Keratinocyte (primary cell): ENCODE data around the gene CMTR1. TPM values are rescaled to one million over a fixed set of nuclear protein-coding genes. Genes with fewer than 3 reads are reported as not detected.

Source experiments
- DNase-seq: peaks from one replicate; pipeline ENCODE4 v3.0.0-alpha.2; 2011; ENCODE audit warnings: low read depth, missing footprints, low spot score
- FAIRE-seq: peaks from 2 replicates; lab custom pipeline; 2011; peaks lifted over from hg19 to GRCh38; lab: Jason Lieb, UNC
- H2AFZ ChIP-seq: 2 replicates; pipeline ENCODE4 v1.6.0; 2012; ENCODE audit warnings: low read length, control low read depth, inconsistent platforms; ENCODE audit not compliant: control insufficient read depth
- H3K27ac ChIP-seq: 2 replicates; pipeline ENCODE4 v1.5.1; 2011; ENCODE audit warnings: low read length; ENCODE audit not compliant: control insufficient read depth, insufficient read depth
- H3K27me3 ChIP-seq: 3 replicates; pipeline ENCODE4 v1.6.0; 2011; ENCODE audit warnings: low read length; ENCODE audit not compliant: control insufficient read depth, insufficient read depth; ENCODE audit errors: extremely low read depth
- H3K36me3 ChIP-seq, 2 experiments: 2 replicates in 1 of 2; 3 replicates in 1 of 2; pipeline ENCODE4 v1.5.1; 2011; ENCODE audit warnings: low read length in 2 of 2, mild to moderate bottlenecking in 1 of 2; ENCODE audit not compliant: control insufficient read depth in 2 of 2, insufficient read depth in 2 of 2; ENCODE audit errors: extremely low read depth in 1 of 2
- H3K4me1 ChIP-seq: 3 replicates; pipeline ENCODE4 v1.5.1; 2011; ENCODE audit warnings: low read length; ENCODE audit not compliant: control insufficient read depth, insufficient read depth; ENCODE audit errors: extremely low read depth
- H3K4me2 ChIP-seq: 3 replicates; pipeline ENCODE4 v1.6.0; 2011; ENCODE audit warnings: low read depth, low read length; ENCODE audit not compliant: control insufficient read depth, insufficient read depth; ENCODE audit errors: extremely low read depth
- H3K4me3 ChIP-seq, 3 experiments: fragments of 200-600 bp in 1 of 3; sonication (generic) in 1 of 3; 2 replicates in 2 of 3; 3 replicates in 1 of 3; pipeline ENCODE4 v1.5.1; 2011 to 2016; ENCODE audit warnings: low read length in 3 of 3, mild to moderate bottlenecking in 3 of 3, control low read depth in 2 of 3, inconsistent platforms in 1 of 3, low read depth in 1 of 3, mixed read lengths in 1 of 3, mixed run types in 1 of 3, moderate library complexity in 1 of 3; ENCODE audit not compliant: control insufficient read depth in 2 of 3, insufficient read depth in 2 of 3; ENCODE audit errors: extremely low read depth in 1 of 3
- H3K79me2 ChIP-seq: 2 replicates; pipeline ENCODE4 v1.6.0; 2012; ENCODE audit warnings: low read length; ENCODE audit not compliant: control insufficient read depth, insufficient read depth
- H3K9ac ChIP-seq: 3 replicates; pipeline ENCODE4 v1.6.0; 2011; ENCODE audit warnings: low read length; ENCODE audit not compliant: control insufficient read depth, insufficient read depth; ENCODE audit errors: extremely low read depth
- H3K9me1 ChIP-seq: 3 replicates; pipeline ENCODE4 v1.6.0; 2011; ENCODE audit warnings: low read length; ENCODE audit not compliant: control insufficient read depth, insufficient read depth; ENCODE audit errors: extremely low read depth
- H3K9me3 ChIP-seq: 2 replicates; pipeline ENCODE4 v1.5.1; 2012; ENCODE audit warnings: low read depth, low read length; ENCODE audit not compliant: control insufficient read depth
- H4K20me1 ChIP-seq: 3 replicates; pipeline ENCODE4 v1.6.0; 2011; ENCODE audit warnings: low read length; ENCODE audit not compliant: control insufficient read depth, insufficient read depth; ENCODE audit errors: extremely low read depth
- CTCF ChIP-seq, 3 experiments: IDR thresholded peaks in 1 of 3; conservative IDR thresholded peaks in 1 of 3; optimal IDR thresholded peaks in 1 of 3; 2 replicates in 2 of 3; 3 replicates in 1 of 3; pipeline versions ENCODE3 to v1.5.1; 2011; ENCODE audit warnings: low read length in 3 of 3, mild to moderate bottlenecking in 3 of 3, moderate library complexity in 2 of 3, control low read depth in 1 of 3, inconsistent platforms in 1 of 3; ENCODE audit not compliant: insufficient read depth in 2 of 3; ENCODE audit errors: extremely low read depth in 1 of 3
- EZH2 ChIP-seq: IDR thresholded peaks from one replicate; pipeline ENCODE4 v1.6.1; 2012; ENCODE audit warnings: inconsistent platforms, mild to moderate bottlenecking, low read length, moderate library complexity
- dilution Hi-C: fragments of 300-500 bp; cut with MboI; formaldehyde crosslinking; loops from one replicate; pipeline ENCODE4 v1.7.0; 2020; ENCODE audit warnings: low sequenced_read_pairs; ENCODE audit not compliant: extremely low pct_ligation_motif_present
- polyA plus RNA-seq, 5 experiments: library from polyadenylated mRNA; depleted of rRNA in 3 of 5; stranded (reverse) in 3 of 5; stranded (forward) in 1 of 5; unstranded in 1 of 5; fragments of >200 nt; gene quantifications; 1 replicate in 1 of 5; 2 replicates in 3 of 5; 3 replicates in 1 of 5; pipeline versions ENCODE4 v1.2.1 to v1.2.3, GENCODE V29; 2011 to 2012; ENCODE audit warnings: missing spikeins in 2 of 5, low read depth in 1 of 5, low replicate concordance in 1 of 5

The CMTR1 gene
- polyA plus RNA-seq, 1 donor (not counting 4 experiments of a cell fraction or from before 2014, with no cell fraction given) = 24.6 TPM

GRCh38 chr6:37393381-37393929 is 39.6 kb upstream of the CMTR1 start:
- Histone ChIP-seq H2AFZ (no peak overlapping the region), H3K9me3 (no peaks in the 10 kb centered on the region), H3K9me1 (no peaks in the 10 kb centered on the region), H3K9ac (no peak overlapping the region), H3K4me1 (no peaks in the 10 kb centered on the region), H3K4me2 (no peak overlapping the region), H3K36me3 (peaks cover 6 to 19% of the 10 kb centered on the region in 2 experiments), H3K4me3 (no peak overlapping the region), H3K27me3 (no peaks in the 10 kb centered on the region), H4K20me1 (no peaks in the 10 kb centered on the region), H3K79me2 (no peaks in the 10 kb centered on the region), H3K27ac (no peak overlapping the region)
- DNase-seq (no peak), FAIRE-seq (no peak)
- dilution Hi-C loops = no loop called here
- TF ChIP-seq CTCF (optimal IDR thresholded peaks at IDR 0.05 in 1 of 3, IDR thresholded peaks at IDR 0.05 in 1 of 3, conservative IDR thresholded peaks at IDR 0.05 in 1 of 3; ENCODE audit: extremely low read depth in 1 of 3, insufficient read depth in 2 of 3, low read length in 3 of 3) (no peak), EZH2 (no peak)

- Histone ChIP-seq H3K4me1 (no peaks in the 10 kb centered on the region), H3K9me3 (no peaks in the 10 kb centered on the region), H3K9me1 (no peaks in the 10 kb centered on the region), H2AFZ (no peak overlapping the region), H3K79me2 (no peaks in the 10 kb centered on the region), H4K20me1 (no peaks in the 10 kb centered on the region), H3K4me2 (no peak overlapping the region), H3K36me3 (peaks cover 1 to 5% of the 10 kb centered on the region in 2 experiments), H3K9ac (no peak overlapping the region), H3K27me3 (no peaks in the 10 kb centered on the region), H3K4me3 (no peak overlapping the region), H3K27ac (no peak overlapping the region)
- no peak for FAIRE-seq
- no peak for TF ChIP-seq EZH2
- TF ChIP-seq CTCF (optimal IDR thresholded peaks at IDR 0.05 in 1 of 3, IDR thresholded peaks at IDR 0.05 in 1 of 3, conservative IDR thresholded peaks at IDR 0.05 in 1 of 3; ENCODE audit: extremely low read depth in 1 of 3, insufficient read depth in 2 of 3, low read length in 3 of 3) = no peak
- dilution Hi-C loops = no loop called here
- no peak for DNase-seq
Measured at GRCh38 chr6:37396571-37397180, 36.3 kb upstream of the CMTR1 start.
